Lower leg skin (tissue), 4 donors: ENCODE results near the gene UTY. TPM values are rescaled to one million over a fixed set of nuclear protein-coding genes. Genes with fewer than 3 reads are reported as not detected.

ENCODE experiments used
- DNase-seq, 2 donors: peaks; one replicate each; pipeline ENCODE4 v3.0.0-alpha.2; 2019; ENCODE audit warnings: low spot score in 2 of 2
- H3K4me3 ChIP-seq: fragments of 200-600 bp; sonication (generic); 2 replicates; pipeline ENCODE4 v1.5.1; 2017; ENCODE audit warnings: mild to moderate bottlenecking, low read depth; ENCODE audit not compliant: poor library complexity, severe bottlenecking
- POLR2A ChIP-seq, 2 donors: fragments of 450-650 bp; IDR thresholded peaks; one replicate each; pipeline ENCODE4 v1.6.1; 2016 to 2017; ENCODE audit warnings: antibody characterized with exemption in 2 of 2, mild to moderate bottlenecking in 1 of 2, moderate library complexity in 1 of 2
- WGBS, 2 donors: methylation state at CpG; one replicate each; pipeline ENCODE4 v1.1.5; 2018; 5-methylcytosine and 5-hydroxymethylcytosine counted together
- intact Hi-C: fragments of 100-400 bp; cut with DNase I; formaldehyde crosslinking; loops from one replicate; pipeline ENCODE4 v1.15.0; 2023; ENCODE audit warnings: low total_unique reads
- total RNA-seq, 4 donors: library from RNA; depleted of rRNA; stranded (reverse); fragments of >200 nt; gene quantifications; one replicate each; pipeline ENCODE4 v1.1.0, GENCODE V29; 2016
- TF ChIP-seq, protein P1 (sequence below), 3 donors: fragments of 450-650 bp; IDR thresholded peaks; one replicate each; pipeline ENCODE4 v1.5.1; 2016; ENCODE audit warnings: antibody characterized with exemption in 3 of 3, mild to moderate bottlenecking in 3 of 3, moderate library complexity in 2 of 3

The UTY gene
- total RNA-seq, 4 donors from 2014 or later = 0.21 to 26.3 (median 24.4) TPM; not detected in 1

GRCh38 chrY:13479121-13479711 is 617 bp downstream of the UTY start:
- TF ChIP-seq POLR2A (IDR thresholded peaks at IDR 0.05) = no peak
- TF ChIP-seq, protein P1, sequence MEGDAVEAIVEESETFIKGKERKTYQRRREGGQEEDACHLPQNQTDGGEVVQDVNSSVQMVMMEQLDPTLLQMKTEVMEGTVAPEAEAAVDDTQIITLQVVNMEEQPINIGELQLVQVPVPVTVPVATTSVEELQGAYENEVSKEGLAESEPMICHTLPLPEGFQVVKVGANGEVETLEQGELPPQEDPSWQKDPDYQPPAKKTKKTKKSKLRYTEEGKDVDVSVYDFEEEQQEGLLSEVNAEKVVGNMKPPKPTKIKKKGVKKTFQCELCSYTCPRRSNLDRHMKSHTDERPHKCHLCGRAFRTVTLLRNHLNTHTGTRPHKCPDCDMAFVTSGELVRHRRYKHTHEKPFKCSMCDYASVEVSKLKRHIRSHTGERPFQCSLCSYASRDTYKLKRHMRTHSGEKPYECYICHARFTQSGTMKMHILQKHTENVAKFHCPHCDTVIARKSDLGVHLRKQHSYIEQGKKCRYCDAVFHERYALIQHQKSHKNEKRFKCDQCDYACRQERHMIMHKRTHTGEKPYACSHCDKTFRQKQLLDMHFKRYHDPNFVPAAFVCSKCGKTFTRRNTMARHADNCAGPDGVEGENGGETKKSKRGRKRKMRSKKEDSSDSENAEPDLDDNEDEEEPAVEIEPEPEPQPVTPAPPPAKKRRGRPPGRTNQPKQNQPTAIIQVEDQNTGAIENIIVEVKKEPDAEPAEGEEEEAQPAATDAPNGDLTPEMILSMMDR (IDR thresholded peaks at IDR 0.05) = no peak
- intact Hi-C loops = no loop called here
- peak overlapping the region; percentile 56 for H3K4me3 ChIP-seq
- DNase-seq = peak in 1 of 2 donors; percentile 19
- 0% methylated on average over 21 of the region's 34 CpGs; no CpG with 5 or more reads in 1 of the 2 donors for WGBS, 2 donors

- peak overlapping the region; percentile 56 for H3K4me3 ChIP-seq
Measured at GRCh38 chrY:13478126-13478785, 1.6 kb downstream of the UTY start.

DNA sequence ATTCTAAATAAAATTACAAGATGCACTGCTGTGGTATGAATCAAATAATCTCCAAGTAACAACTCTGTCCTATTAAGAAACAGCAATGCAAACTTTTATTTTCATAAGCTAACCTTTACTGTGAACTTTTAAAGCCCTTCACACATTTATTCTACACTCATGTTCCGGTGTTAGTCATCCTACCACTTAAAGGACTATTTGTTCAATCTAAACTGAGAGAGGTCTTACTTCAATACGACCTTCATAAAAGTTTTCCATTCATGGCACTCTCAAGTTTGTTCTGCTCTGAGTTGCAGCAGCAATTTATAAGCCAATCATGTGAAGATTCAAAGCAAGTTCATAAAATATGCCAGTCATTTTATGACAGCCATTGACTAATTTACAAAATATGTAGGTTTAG is 4.8 kb downstream of the UTY start:
- no peak for DNase-seq
- 53% methylated on average over 2 of the region's 2 CpGs; no CpG with 5 or more reads in 1 of the 2 donors for WGBS, 2 donors
- intact Hi-C loops = no loop called here

More at GRCh38 chrY:13478126-13478785, 1.6 kb downstream of the UTY start:
- WGBS, 2 donors = 1% methylated on average over 15 of the region's 15 CpGs; no CpG with 5 or more reads in 1 of the 2 donors
- DNase-seq = peak in 1 of 2 donors; percentile 49
- TF ChIP-seq, protein P1 (IDR thresholded peaks at IDR 0.05) = no peak
- TF ChIP-seq POLR2A (IDR thresholded peaks at IDR 0.05) = no peak
- intact Hi-C loops = no loop called here

DNA sequence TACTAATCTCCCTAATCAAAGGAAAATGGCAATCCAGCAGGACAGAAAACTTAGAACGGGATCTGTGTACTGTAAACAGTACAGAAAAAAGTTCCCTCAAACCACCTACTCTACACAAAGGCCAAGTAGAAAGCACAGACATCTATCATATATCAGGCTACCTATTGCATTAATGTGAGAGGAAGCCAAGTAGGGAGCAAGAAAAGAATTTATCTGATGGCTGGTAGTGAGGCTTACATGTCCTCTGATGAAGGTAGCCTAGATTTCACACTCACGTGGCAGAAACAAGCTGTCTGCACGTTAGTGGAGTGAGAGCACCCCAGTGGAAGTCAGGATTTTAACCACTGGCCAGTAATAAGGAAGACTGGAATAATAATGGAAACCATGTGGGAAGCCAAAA is 28.3 kb downstream of the UTY start:
- intact Hi-C loops = no loop called here
- 75% methylated on average over 3 of the region's 3 CpGs; no CpG with 5 or more reads in 1 of the 2 donors for WGBS, 2 donors
- DNase-seq = no peak
- no peak for TF ChIP-seq POLR2A (IDR thresholded peaks at IDR 0.05)
- TF ChIP-seq, protein P1 (IDR thresholded peaks at IDR 0.05) = no peak
- no peak overlapping the region for H3K4me3 ChIP-seq

More for the DNA sequence above, 4.8 kb downstream of the UTY start:
- TF ChIP-seq POLR2A (IDR thresholded peaks at IDR 0.05) = no peak
- TF ChIP-seq, protein P1 (IDR thresholded peaks at IDR 0.05) = no peak
- H3K4me3 ChIP-seq = no peak overlapping the region

GRCh38 chrY:13450596-13451130 is 29.2 kb downstream of the UTY start:
- WGBS, 2 donors = 90% methylated on average over 11 of the region's 11 CpGs; no CpG with 5 or more reads in 1 of the 2 donors
- intact Hi-C loops = no loop called here
- TF ChIP-seq, protein P1 (IDR thresholded peaks at IDR 0.05) = no peak
- TF ChIP-seq POLR2A (IDR thresholded peaks at IDR 0.05) = no peak
- no peak for DNase-seq
- H3K4me3 ChIP-seq = no peak overlapping the region
